ENCODE data around the gene POLR2A. TPM values are rescaled to one million over a fixed set of nuclear protein-coding genes. Genes with fewer than 3 reads are reported as not detected.

The POLR2A gene
- total RNA-seq, 2 donors from 2014 or later: 42.8 to 56.9 TPM

- DNase-seq (no peak), ATAC-seq (no peak)
- intact Hi-C loops (cut with DNase I): no loop called here
These were observed 46.1 kb downstream of the POLR2A start for GRCh38 chr17:7530023-7530900.

- ATAC-seq: no peak
- intact Hi-C loops (cut with DNase I): no loop called here
- no peak for DNase-seq
These were observed 53.9 kb downstream of the POLR2A start for GRCh38 chr17:7538050-7538449.

- ATAC-seq (no peak), DNase-seq (no peak)
- intact Hi-C loops (cut with DNase I): no loop called here
These were observed 54.9 kb downstream of the POLR2A start for GRCh38 chr17:7538891-7539545.

GRCh38 chr17:7541074-7541621, 57.0 kb downstream of the POLR2A start:
- DNase-seq: no peak
- intact Hi-C loops (cut with DNase I): loop anchor here in 1 of 2 donors (10.0 kb wide), 1 partner anchor 46 kb away; no protein-coding TSS in a partner anchor
- no peak for ATAC-seq

- no peak for ATAC-seq
- DNase-seq: no peak
- intact Hi-C loops (cut with DNase I): loop anchor here in 1 of 2 donors (10.0 kb wide), 1 partner anchor 50 kb away; no protein-coding TSS in a partner anchor
These were observed 60.7 kb downstream of the POLR2A start for GRCh38 chr17:7544911-7545310.

- DNase-seq: peak; percentile 76
- intact Hi-C loops (cut with DNase I): loop anchor here in 1 of 2 donors (10.0 kb wide), 1 partner anchor 54 kb away; no protein-coding TSS in a partner anchor
These were observed 64.6 kb downstream of the POLR2A start, which contains the start of gene TNFSF12 for GRCh38 chr17:7548585-7549400. TNFSF12 (plus strand) TSS chr17:7549058; CDS start chr17:7549154, 96 bp downstream.

More at GRCh38 chr17:7548585-7549400, 64.6 kb downstream of the POLR2A start, which contains the start of gene TNFSF12:
- peak; percentile 88 to 89 for ATAC-seq

Other genes starting within 250 kb of the POLR2A start
- gene DVL2, start 249.8 kb upstream of the POLR2A start, total RNA-seq: 10 to 100 TPM; 22.5 to 23.8 TPM
- 10 to 100 TPM; 18.5 to 27.5 TPM for gene PHF23, start 244.9 kb upstream of the POLR2A start, total RNA-seq
- 100 to 1,000 TPM; 459 to 475 TPM for gene GABARAP, start 241.9 kb upstream of the POLR2A start, total RNA-seq
- gene CTDNEP1, start 232.6 kb upstream of the POLR2A start, total RNA-seq: 100 to 1,000 TPM; 116 to 118 TPM
- gene ELP5, start 232.2 kb upstream of the POLR2A start, total RNA-seq: 10 to 100 TPM; 68.3 to 93.8 TPM
- gene CLDN7, start 221.9 kb upstream of the POLR2A start, total RNA-seq: 1 to 10 TPM; 2.1 to 4.9 TPM
- gene SLC2A4, start 202.6 kb upstream of the POLR2A start, total RNA-seq: 10 to 100 TPM; 79.1 to 87.6 TPM
- 1 to 10 TPM; 1.2 to 1.9 TPM for gene YBX2, start 189.7 kb upstream of the POLR2A start, total RNA-seq
- 100 to 1,000 TPM; 274 to 374 TPM for gene EIF5A, start 176.7 kb upstream of the POLR2A start, total RNA-seq
- gene GPS2, start 169.0 kb upstream of the POLR2A start, total RNA-seq: 10 to 100 TPM; 59.3 to 63.4 TPM
- gene NEURL4, start 155.0 kb upstream of the POLR2A start, total RNA-seq: 10 to 100 TPM; 24.8 to 38.8 TPM
- 10 to 100 TPM; 19.0 to 20.4 TPM for gene ACAP1, start 147.8 kb upstream of the POLR2A start, total RNA-seq
- gene KCTD11, start 132.2 kb upstream of the POLR2A start, total RNA-seq: 1 to 10 TPM; 5.3 to 5.9 TPM
- not detected for gene TMEM95, start 129.2 kb upstream of the POLR2A start, total RNA-seq
- gene TNK1, start 103.3 kb upstream of the POLR2A start, total RNA-seq: 1 to 10 TPM; 1.9 to 2.1 TPM
- gene PLSCR3, start 89.8 kb upstream of the POLR2A start, total RNA-seq: 10 to 100 TPM; 22.4 to 29.0 TPM
- gene TMEM256, start 80.3 kb upstream of the POLR2A start, total RNA-seq: 10 to 100 TPM; 67.3 to 69.2 TPM
- gene NLGN2, start 76.5 kb upstream of the POLR2A start, total RNA-seq: 10 to 100 TPM; 12.1 to 15.5 TPM
- not detected for gene SPEM1, start 64.0 kb upstream of the POLR2A start, total RNA-seq
- gene SPEM2, start 58.8 kb upstream of the POLR2A start, total RNA-seq: not detected
- gene SPEM3, start 55.5 kb upstream of the POLR2A start, total RNA-seq: not detected
- gene TMEM102, start 48.9 kb upstream of the POLR2A start, total RNA-seq: 1 to 10 TPM; 2.7 to 2.9 TPM
- gene FGF11, start 44.9 kb upstream of the POLR2A start, total RNA-seq: 10 to 100 TPM; 20.5 to 24.6 TPM
- gene CHRNB1, start 39.3 kb upstream of the POLR2A start, total RNA-seq: 10 to 100 TPM; 12.4 to 13.8 TPM
- gene ZBTB4, start 4.7 kb upstream of the POLR2A start, total RNA-seq: 10 to 100 TPM; 62.1 to 62.2 TPM
- not detected for gene SLC35G6, start 2.9 kb upstream of the POLR2A start, total RNA-seq
- gene TNFSF12, start 64.7 kb downstream of the POLR2A start, total RNA-seq: 10 to 100 TPM; 31.0 to 47.6 TPM
- 10 to 100 TPM; 15.0 to 25.5 TPM for gene TNFSF13, start 74.4 kb downstream of the POLR2A start, total RNA-seq
- 10 to 100 TPM; 27.2 to 30.5 TPM for gene SENP3, start 77.6 kb downstream of the POLR2A start, total RNA-seq
- 10 to 100 TPM; 55.5 to 87.3 TPM for gene CD68, start 95.3 kb downstream of the POLR2A start, total RNA-seq
- gene MPDU1, start 99.5 kb downstream of the POLR2A start, total RNA-seq: 10 to 100 TPM; 30.5 to 35.0 TPM
- gene SOX15, start 105.7 kb downstream of the POLR2A start, total RNA-seq: 1 to 10 TPM; 3.0 to 4.7 TPM
- 10 to 100 TPM; 68.3 to 68.7 TPM for gene FXR2, start 130.5 kb downstream of the POLR2A start, total RNA-seq
- gene SAT2, start 143.5 kb downstream of the POLR2A start, total RNA-seq: 10 to 100 TPM; 84.1 to 86.4 TPM
- gene SHBG, start 145.8 kb downstream of the POLR2A start, total RNA-seq: under 1 TPM; 0.55 to 0.85 TPM
- gene ATP1B2, start 166.6 kb downstream of the POLR2A start, total RNA-seq: 1 to 10 TPM; 1.8 to 3.7 TPM
- gene TP53, start 203.1 kb downstream of the POLR2A start, total RNA-seq: 10 to 100 TPM; 18.5 to 23.7 TPM
- 1 to 10 TPM; 3.7 to 6.0 TPM for gene WRAP53, start 204.1 kb downstream of the POLR2A start, total RNA-seq
- gene EFNB3, start 220.8 kb downstream of the POLR2A start, total RNA-seq: 1 to 10 TPM; 1.1 to 1.4 TPM
- under 1 TPM; 0.05 to 0.24 TPM for gene DNAH2, start 233.4 kb downstream of the POLR2A start, total RNA-seq